T-helper 17 cell (primary cell): ENCODE results near the gene FNIP1. TPM values are rescaled to one million over a fixed set of nuclear protein-coding genes. Genes with fewer than 3 reads are reported as not detected.
A peak's percentile ranks its signal among the peaks of the same experiment; 100 is the strongest.
"Not testable (repeated sequence)": the region's sequence is repeated elsewhere in the genome, so short reads cannot be mapped to it uniquely, and the experiment has no call there.

Experiments
- ATAC-seq: fragments of 150-1000 bp; cut with Tn5 transposase; 2 replicates; pipeline ENCODE4 v1.10.0; 2021; ENCODE audit warnings: mild to moderate bottlenecking, moderate library complexity
- DNase-seq, 3 donors: peaks; one replicate each; pipeline versions ENCODE4 v3.0.0 to v3.0.0-alpha.2; 2020 to 2021
- H3K9me3 ChIP-seq: one replicate; pipeline ENCODE4 v1.7.0; 2013; ENCODE audit warnings: low read length, mild to moderate bottlenecking; ENCODE audit not compliant: control insufficient read depth, poor library complexity, severe bottlenecking
- H3K27ac Mint-ChIP-seq: one replicate; pipeline ENCODE4 v1.8.0; 2022; ENCODE audit warnings: mild to moderate bottlenecking, moderate library complexity, mixed read lengths
- H3K27me3 Mint-ChIP-seq: one replicate; pipeline ENCODE4 v1.8.0; 2022; ENCODE audit warnings: mixed read lengths
- H3K36me3 Mint-ChIP-seq: one replicate; pipeline ENCODE4 v1.8.0; 2022; ENCODE audit warnings: low read depth, mixed read lengths
- H3K4me1 Mint-ChIP-seq: one replicate; pipeline ENCODE4 v1.8.0; 2022; ENCODE audit warnings: mild to moderate bottlenecking, mixed read lengths
- H3K4me3 Mint-ChIP-seq: one replicate; pipeline ENCODE4 v1.8.0; 2022; ENCODE audit warnings: mild to moderate bottlenecking, moderate library complexity, mixed read lengths
- total RNA-seq, 4 donors: library from RNA in 2 of 4; stranded (reverse) in 2 of 4; gene quantifications; one replicate each; pipeline ENCODE4 v1.2.3 and lab custom pipeline; 2022 to 2026

The FNIP1 gene
- total RNA-seq, 2 donors from 2014 or later: 27.5 to 28.8 TPM

DNA sequence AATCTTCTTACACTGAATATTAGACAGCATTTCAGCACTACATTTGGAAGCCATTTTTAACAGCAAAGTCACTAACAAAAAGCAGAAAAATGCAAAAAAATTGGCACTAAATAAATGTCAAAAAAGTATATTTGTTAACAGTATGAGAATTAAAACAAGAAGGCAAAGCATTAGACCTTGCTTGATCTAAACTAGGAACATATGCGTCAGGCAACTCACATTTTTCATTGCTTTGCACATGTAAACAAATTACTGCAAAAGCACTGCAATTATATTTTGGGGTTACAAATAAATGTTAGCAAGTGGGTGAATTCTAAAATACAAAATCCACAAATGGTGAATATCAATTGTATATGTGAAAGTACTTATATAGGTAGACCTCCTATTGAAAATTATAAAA is 112.8 kb downstream of the FNIP1 start:
- no peaks in the 10 kb centered on the region for H3K9me3 ChIP-seq
- H3K4me3 Mint-ChIP-seq: no peak overlapping the region
- no peaks in the 10 kb centered on the region for H3K4me1 Mint-ChIP-seq
- H3K27me3 Mint-ChIP-seq: no peaks in the 10 kb centered on the region
- ATAC-seq (no peak), DNase-seq (no peak)
- H3K27ac Mint-ChIP-seq: no peak overlapping the region
- peaks cover 8% of the 10 kb centered on the region for H3K36me3 Mint-ChIP-seq

DNA sequence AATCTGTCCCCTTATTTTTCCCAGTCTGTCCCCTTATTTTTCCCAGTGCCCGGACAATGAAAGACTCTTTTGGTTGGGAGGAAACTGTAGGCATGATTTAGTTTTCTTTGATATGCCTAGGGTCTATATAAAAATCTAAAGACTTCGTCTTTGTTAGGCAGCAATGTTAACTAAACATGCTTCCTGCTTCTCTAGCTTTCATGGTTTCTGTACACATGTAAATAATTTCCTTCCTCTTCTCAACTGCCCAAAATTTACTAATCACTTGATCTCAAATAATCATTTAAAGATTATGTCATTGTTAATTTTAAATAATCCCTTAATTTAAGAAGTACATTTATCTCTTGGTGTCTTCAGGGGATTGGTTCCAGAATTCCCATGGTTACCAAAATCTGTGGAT is 114.0 kb downstream of the FNIP1 start:
- ATAC-seq (no peak), DNase-seq (no peak)
- no peaks in the 10 kb centered on the region for H3K9me3 ChIP-seq
- Mint-ChIP-seq H3K27me3 (no peaks in the 10 kb centered on the region), H3K4me3 (no peak overlapping the region), H3K27ac (no peak overlapping the region), H3K4me1 (no peaks in the 10 kb centered on the region), H3K36me3 (peaks cover 6% of the 10 kb centered on the region)

DNA sequence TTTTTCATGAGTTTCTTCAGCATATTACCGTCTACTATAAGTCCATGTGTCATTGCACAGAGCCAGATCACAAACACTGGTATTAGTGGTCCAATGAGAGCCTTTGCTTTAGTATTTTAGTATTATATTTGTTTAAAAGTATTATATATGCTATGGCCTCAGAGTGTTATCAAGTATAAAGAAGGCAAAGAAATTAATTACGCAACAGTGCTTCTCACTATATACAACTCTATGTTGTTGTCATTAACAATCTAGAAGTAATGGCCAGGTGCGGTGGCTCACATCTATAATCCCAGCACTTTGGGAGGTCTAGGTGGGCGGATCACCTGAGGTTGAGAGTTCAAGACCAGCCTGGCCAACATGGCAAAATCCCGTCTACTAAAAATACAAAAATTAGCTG is 114.6 kb downstream of the FNIP1 start:
- Mint-ChIP-seq H3K36me3 (peaks cover 10% of the 10 kb centered on the region), H3K4me3 (no peak overlapping the region), H3K4me1 (no peaks in the 10 kb centered on the region), H3K27ac (no peak overlapping the region), H3K27me3 (no peaks in the 10 kb centered on the region)
- ATAC-seq (no peak), DNase-seq (no peak)
- H3K9me3 ChIP-seq: no peaks in the 10 kb centered on the region

DNA sequence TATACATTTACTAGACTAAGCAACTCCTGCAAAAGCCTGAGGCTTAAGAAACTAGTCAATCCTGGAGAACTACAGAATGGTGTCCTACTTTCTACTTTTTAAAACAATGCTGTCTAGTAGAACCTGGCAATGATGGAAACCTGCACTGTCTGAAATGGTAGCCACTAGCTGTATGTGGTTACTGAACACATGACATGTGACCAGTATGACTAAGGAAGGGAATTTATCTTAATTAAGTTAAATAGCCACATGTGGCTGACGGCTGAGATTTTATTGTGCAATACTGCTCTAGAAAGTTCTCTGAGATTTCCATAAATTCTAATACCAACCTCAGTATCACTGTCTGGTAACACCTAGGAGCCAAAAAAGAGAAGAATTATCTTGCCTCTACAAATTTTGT is 116.9 kb downstream of the FNIP1 start:
- no peaks in the 10 kb centered on the region for H3K9me3 ChIP-seq
- no peaks in the 10 kb centered on the region for H3K27me3 Mint-ChIP-seq
- DNase-seq (no peak), ATAC-seq (no peak)
- no peak overlapping the region for H3K27ac Mint-ChIP-seq
- H3K4me1 Mint-ChIP-seq: no peaks in the 10 kb centered on the region
- H3K4me3 Mint-ChIP-seq: no peak overlapping the region
- peaks cover 14% of the 10 kb centered on the region for H3K36me3 Mint-ChIP-seq

DNA sequence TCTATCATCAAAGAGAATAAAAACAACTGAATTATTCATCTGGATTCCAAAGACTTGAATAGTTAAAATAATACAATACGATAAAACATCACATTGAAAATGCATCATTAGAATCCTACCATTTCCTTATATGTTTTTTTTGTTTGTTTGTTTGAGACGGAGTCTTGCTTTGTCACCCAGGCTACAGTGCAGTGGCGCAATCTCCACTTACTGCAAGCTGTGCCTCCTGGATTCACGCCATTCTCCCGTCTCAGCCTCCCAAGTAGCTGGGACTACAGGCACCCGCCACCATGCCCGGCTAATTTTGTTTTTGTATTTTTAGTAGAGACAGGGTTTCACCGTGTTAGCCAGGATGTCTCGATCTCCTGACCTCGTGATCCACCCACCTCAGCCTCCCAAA is 118.5 kb downstream of the FNIP1 start:
- H3K27ac Mint-ChIP-seq, H3K27me3 Mint-ChIP-seq, H3K9me3 ChIP-seq, H3K4me3 Mint-ChIP-seq, DNase-seq, H3K4me1 Mint-ChIP-seq, ATAC-seq: not testable (repeated sequence)
- H3K36me3 Mint-ChIP-seq: peaks cover 14% of the 10 kb centered on the region

DNA sequence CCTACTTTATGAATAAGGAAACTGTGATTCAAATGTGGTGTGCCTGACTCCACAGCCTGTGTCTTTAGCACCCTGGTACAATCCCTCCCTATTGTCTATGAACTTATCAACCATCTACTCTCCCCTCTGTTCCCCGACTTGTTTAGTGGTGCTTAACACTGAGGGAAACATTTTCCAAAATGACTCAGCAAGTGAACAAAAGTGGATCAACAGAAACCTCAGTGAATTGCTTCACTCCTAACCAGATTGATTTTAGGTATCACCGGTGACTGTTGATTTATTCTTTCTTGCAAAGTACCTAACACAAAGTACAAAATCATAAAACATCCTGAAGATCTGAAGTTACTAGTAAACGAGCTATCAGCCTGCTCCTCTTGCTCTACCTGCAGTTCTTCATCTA is 119.7 kb downstream of the FNIP1 start:
- H3K9me3 ChIP-seq: no peaks in the 10 kb centered on the region
- no peak for ATAC-seq
- H3K4me3 Mint-ChIP-seq: no peak overlapping the region
- peaks cover 18% of the 10 kb centered on the region for H3K36me3 Mint-ChIP-seq
- H3K4me1 Mint-ChIP-seq: no peaks in the 10 kb centered on the region
- no peak overlapping the region for H3K27ac Mint-ChIP-seq
- DNase-seq: no peak
- H3K27me3 Mint-ChIP-seq: no peaks in the 10 kb centered on the region

DNA sequence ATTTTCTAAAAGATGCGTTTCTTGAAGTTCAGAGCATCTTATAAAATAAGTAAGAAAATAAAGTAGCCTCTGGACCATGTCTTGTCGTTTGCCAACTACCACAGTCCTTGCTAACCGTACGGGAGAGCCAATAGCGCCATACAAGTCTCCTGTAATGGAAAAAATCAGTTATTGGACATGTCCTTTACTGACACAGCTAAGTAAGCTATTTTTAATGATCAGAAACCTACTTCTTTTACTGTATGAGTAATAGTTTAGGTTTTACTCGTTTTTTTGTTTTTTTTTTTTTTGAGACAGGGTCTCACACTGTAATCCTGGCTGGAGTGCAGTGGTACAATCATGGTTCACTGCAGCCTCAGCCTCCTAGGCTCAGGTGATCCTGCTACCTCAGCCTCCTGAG is 124.0 kb downstream of the FNIP1 start:
- no peak for ATAC-seq

DNA sequence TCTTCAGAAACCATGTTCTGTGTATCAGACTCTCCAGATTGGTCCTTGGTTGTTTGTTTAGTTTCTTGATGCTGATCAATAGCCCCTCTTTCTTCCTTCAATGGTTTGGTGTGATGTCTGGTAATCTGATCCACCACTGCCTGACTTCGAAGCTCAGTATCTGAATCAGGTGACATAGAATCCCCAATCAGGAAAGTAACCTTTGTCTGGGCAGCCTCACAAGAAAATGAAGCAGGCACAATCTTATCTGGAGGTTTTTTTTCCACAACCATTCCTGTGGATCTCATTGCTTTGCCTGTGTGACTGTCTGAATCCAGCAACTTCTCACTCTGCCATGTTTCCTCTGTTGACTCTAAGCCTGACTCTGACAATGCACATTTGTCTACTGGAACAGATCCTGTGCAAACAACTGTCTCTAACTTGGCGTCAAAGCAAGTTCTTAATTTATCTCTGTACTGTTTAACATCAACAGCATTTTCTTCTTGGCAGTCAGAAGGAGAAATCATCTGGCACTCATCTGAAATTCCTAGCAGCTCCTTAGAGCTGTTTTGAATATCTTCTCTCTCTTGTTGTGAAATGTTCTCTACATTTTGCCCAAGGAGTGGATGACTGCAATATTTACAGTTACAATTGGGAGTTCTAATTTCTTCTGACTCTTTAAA is 124.7 kb downstream of the FNIP1 start:
- H3K27ac Mint-ChIP-seq: no peak overlapping the region
- no peaks in the 10 kb centered on the region for H3K9me3 ChIP-seq
- no peak for DNase-seq
- H3K4me1 Mint-ChIP-seq: no peaks in the 10 kb centered on the region
- H3K27me3 Mint-ChIP-seq: no peaks in the 10 kb centered on the region
- peaks cover 11% of the 10 kb centered on the region for H3K36me3 Mint-ChIP-seq
- no peak for ATAC-seq
- H3K4me3 Mint-ChIP-seq: no peak overlapping the region

More for the DNA sequence above, 124.0 kb downstream of the FNIP1 start:
- no peaks in the 10 kb centered on the region for H3K27me3 Mint-ChIP-seq
- H3K27ac Mint-ChIP-seq: no peak overlapping the region
- no peak for DNase-seq
- no peaks in the 10 kb centered on the region for H3K4me1 Mint-ChIP-seq
- H3K4me3 Mint-ChIP-seq: no peak overlapping the region
- H3K36me3 Mint-ChIP-seq: peaks cover 15% of the 10 kb centered on the region
- H3K9me3 ChIP-seq: no peaks in the 10 kb centered on the region

DNA sequence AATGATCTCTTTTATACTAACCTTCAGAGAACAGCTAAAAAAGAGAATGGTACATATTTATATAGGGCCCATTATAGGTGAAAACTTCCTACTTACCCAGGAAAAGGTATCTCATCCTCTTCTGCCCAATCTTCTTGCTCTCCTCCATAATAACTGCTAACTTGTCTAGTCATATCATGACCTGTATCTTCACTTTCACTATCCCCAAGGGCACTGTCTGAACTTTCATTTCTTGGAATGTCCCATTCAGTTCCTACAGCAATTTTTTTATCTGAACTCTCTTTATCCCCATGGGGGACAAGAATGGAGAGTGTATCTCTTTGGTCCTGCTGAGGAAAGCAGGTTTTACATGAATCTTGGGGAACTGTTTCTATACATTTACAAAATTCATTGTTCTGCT is 125.4 kb downstream of the FNIP1 start:
- no peaks in the 10 kb centered on the region for H3K27me3 Mint-ChIP-seq
- no peaks in the 10 kb centered on the region for H3K9me3 ChIP-seq
- H3K27ac Mint-ChIP-seq: peak overlapping the region; percentile 11
- peaks cover 10% of the 10 kb centered on the region for H3K36me3 Mint-ChIP-seq
- no peaks in the 10 kb centered on the region for H3K4me1 Mint-ChIP-seq
- DNase-seq: no peak
- H3K4me3 Mint-ChIP-seq: no peak overlapping the region
- ATAC-seq: no peak

DNA sequence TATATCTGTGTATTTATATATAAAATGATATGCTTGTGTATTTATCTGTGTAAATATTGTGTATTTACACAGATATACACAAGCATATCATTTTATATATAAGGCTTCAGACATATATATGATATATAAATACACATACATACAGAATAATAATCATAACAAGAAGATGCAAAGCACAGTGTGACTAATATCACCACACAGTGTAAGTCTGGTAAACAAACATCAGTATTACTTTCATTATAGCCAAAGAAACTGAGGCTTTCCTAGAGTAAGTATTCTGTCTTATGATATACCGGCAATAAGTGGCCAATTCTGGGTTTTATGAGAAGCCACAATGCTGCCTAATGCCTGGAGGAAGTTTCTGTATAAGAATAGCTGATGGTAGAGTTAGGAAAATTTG is 131.9 kb downstream of the FNIP1 start:
- Mint-ChIP-seq H3K4me3 (no peak overlapping the region), H3K27ac (no peak overlapping the region), H3K36me3 (peaks cover 8% of the 10 kb centered on the region), H3K4me1 (no peaks in the 10 kb centered on the region), H3K27me3 (no peaks in the 10 kb centered on the region)
- ATAC-seq: no peak
- H3K9me3 ChIP-seq: no peaks in the 10 kb centered on the region
- DNase-seq: no peak

DNA sequence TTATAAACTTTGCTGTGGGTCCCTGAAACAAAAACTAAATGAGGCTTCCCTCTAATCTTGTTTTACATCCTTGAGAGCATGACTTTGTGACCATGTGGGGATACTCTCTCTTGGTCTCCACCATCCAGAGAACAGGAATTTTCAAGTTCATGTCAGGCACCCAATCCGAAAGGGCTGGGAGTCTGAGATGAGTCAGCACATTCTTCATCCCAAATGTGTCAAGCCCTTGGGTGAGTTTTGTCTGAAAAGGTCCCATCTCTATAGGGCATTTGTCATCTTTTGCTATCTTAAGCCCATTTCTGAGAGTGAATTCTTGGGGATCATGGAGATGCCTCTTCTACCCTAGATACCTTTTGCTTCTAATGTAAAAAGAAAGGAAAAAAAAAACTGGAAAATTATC is 134.9 kb downstream of the FNIP1 start:
- H3K9me3 ChIP-seq: no peaks in the 10 kb centered on the region
- ATAC-seq (no peak), DNase-seq (no peak)
- Mint-ChIP-seq H3K36me3 (peaks cover 14% of the 10 kb centered on the region), H3K4me1 (no peaks in the 10 kb centered on the region), H3K4me3 (no peak overlapping the region), H3K27me3 (no peaks in the 10 kb centered on the region), H3K27ac (no peak overlapping the region)

DNA sequence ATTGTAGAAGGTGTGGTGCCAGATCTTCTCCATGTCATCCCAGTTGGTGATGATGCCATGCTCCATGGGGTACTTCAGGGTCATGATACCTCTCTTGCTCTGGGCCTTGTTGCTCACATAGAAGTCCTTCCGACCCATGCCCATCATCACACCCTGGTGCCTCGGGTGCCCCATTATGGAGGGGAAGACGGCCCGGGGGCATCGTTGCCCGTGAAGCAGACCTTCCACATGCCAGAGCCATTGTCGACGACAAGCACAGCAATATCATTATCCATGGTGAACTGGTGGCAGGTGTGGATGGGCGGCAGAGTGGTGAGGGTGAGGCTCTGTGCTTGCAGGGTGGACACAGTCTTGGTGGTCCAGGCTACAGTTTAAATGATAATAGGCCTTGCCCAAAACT is 137.0 kb downstream of the FNIP1 start:
- Mint-ChIP-seq H3K36me3 (peaks cover 14% of the 10 kb centered on the region), H3K27me3 (no peaks in the 10 kb centered on the region), H3K4me1 (no peaks in the 10 kb centered on the region), H3K4me3 (no peak overlapping the region), H3K27ac (no peak overlapping the region)
- ATAC-seq: no peak
- DNase-seq: no peak
- no peaks in the 10 kb centered on the region for H3K9me3 ChIP-seq

DNA sequence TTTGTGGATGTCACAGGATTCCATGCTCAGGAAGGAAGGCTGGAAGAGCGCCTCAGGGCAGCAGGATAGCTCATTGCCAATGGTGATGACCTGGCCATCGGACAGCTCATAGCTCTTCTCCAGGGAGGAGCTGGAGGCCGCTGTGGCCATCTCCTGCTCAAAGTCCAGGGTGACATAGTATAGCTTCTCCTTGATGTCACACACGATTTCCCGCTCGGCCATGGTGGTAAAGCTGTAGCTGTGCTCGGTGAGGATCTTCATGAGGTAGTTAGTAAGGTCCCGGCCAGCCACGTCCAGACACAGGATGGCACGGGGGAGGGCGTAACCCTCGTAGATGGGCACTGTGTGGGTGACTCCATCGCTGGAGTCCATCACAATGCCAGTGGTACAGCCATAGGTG is 137.5 kb downstream of the FNIP1 start:
- Mint-ChIP-seq H3K27ac (no peak overlapping the region), H3K27me3 (no peaks in the 10 kb centered on the region), H3K4me1 (peaks cover 3% of the 10 kb centered on the region), H3K36me3 (peaks cover 18% of the 10 kb centered on the region), H3K4me3 (no peak overlapping the region)
- no peaks in the 10 kb centered on the region for H3K9me3 ChIP-seq
- ATAC-seq (no peak), DNase-seq (no peak)

DNA sequence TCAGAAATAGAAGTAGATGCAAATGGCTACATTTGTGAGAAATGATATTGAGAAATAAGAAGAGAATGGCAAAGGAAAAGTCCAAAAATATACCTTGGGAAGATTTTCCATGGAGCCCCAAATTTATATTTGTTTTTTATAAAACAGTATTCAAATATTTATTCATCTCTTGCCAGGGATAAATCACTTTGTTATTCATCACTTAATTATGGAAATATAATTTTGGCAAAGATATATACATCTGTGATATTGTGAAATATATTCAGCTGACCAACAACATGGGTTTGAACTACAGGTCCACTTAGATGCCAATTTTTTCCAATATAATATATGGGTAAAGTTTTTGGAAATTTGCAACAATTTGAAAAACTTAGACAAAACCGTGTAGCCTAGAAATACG is 142.0 kb downstream of the FNIP1 start:
- no peak overlapping the region for H3K4me3 Mint-ChIP-seq
- no peak for DNase-seq
- ATAC-seq: no peak
- H3K36me3 Mint-ChIP-seq: peaks cover 14% of the 10 kb centered on the region
- no peaks in the 10 kb centered on the region for H3K27me3 Mint-ChIP-seq
- no peak overlapping the region for H3K27ac Mint-ChIP-seq
- no peaks in the 10 kb centered on the region for H3K9me3 ChIP-seq
- H3K4me1 Mint-ChIP-seq: peaks cover 4% of the 10 kb centered on the region
